AG04449 (cell line): ENCODE data around the gene KIFC3.

Experiments
- CTCF ChIA-PET: fragments of 350-600 bp; formaldehyde crosslinking; extraction: SDS; loops from one replicate; lab custom pipeline; 2021; ENCODE audit warnings: antibody characterized with exemption; lab: Yijun Ruan, JAX
- POLR2A ChIA-PET: fragments of 400-600, 350-600 bp; formaldehyde crosslinking; extraction: SDS; loops from one replicate; lab custom pipeline; 2020; ENCODE audit warnings: antibody characterized with exemption, inconsistent platforms; lab: Yijun Ruan, JAX
- DNase-seq: peaks from one replicate; pipeline ENCODE4 v3.0.0-alpha.2; 2010; ENCODE audit warnings: low read depth, low spot score
- H3K4me3 ChIP-seq: 2 replicates; pipeline ENCODE4 v1.5.1; 2011; ENCODE audit warnings: low read depth, mild to moderate bottlenecking, control low read depth, low read length
- CTCF ChIP-seq: IDR thresholded peaks from one replicate; pipeline ENCODE4 v1.5.1; 2011; ENCODE audit warnings: mild to moderate bottlenecking, moderate library complexity, low read length, control low read depth, inconsistent platforms; ENCODE audit not compliant: insufficient read depth; ENCODE audit errors: missing control alignments

The KIFC3 gene

GRCh38 chr16:57755061-57755684 is 47.1 kb downstream of the KIFC3 start:
- no peak for TF ChIP-seq CTCF
- no peak for DNase-seq
- ChIA-PET CTCF (interaction anchor here (1.6 to 6.8 kb wide), 7 partner anchors 9 to 179 kb away, joined by 4 to 122 read pairs (median 23); partner anchors contain the start of gene KATNB1), POLR2A (no interaction called here)
- no peak overlapping the region for H3K4me3 ChIP-seq

- ChIA-PET CTCF (interaction anchor here (6.8 kb wide), 1 partner anchor 109 kb away, joined by 122 read pairs; no protein-coding TSS in a partner anchor), POLR2A (no interaction called here)
- DNase-seq, result no peak
- H3K4me3 ChIP-seq, result no peak overlapping the region
- TF ChIP-seq CTCF, result no peak
These were observed 47.8 kb downstream of the KIFC3 start for GRCh38 chr16:57754354-57755060.

GRCh38 chr16:57753448-57754353 is 48.6 kb downstream of the KIFC3 start:
- no peak overlapping the region for H3K4me3 ChIP-seq
- CTCF ChIA-PET, result no interaction called here
- no peak for TF ChIP-seq CTCF
- POLR2A ChIA-PET, result no interaction called here
- no peak for DNase-seq

- H3K4me3 ChIP-seq, result no peak overlapping the region
- no peak for DNase-seq
- POLR2A ChIA-PET, result no interaction called here
- no peak for TF ChIP-seq CTCF
- CTCF ChIA-PET, result interaction anchor here (1.0 kb wide), 1 partner anchor 10 kb away, joined by 3 read pairs; no protein-coding TSS in a partner anchor
These were observed 49.5 kb downstream of the KIFC3 start for GRCh38 chr16:57752581-57753447.

- ChIA-PET POLR2A (no interaction called here), CTCF (interaction anchor here (0.9 to 1.1 kb wide), 3 partner anchors 10 to 30 kb away, joined by 3 read pairs; no protein-coding TSS in a partner anchor)
- no peak for DNase-seq
- TF ChIP-seq CTCF, result no peak
- no peak overlapping the region for H3K4me3 ChIP-seq
These were observed 50.1 kb downstream of the KIFC3 start for GRCh38 chr16:57752203-57752580.
